ENCODE data around the gene SPSB3.

The SPSB3 gene

DNA sequence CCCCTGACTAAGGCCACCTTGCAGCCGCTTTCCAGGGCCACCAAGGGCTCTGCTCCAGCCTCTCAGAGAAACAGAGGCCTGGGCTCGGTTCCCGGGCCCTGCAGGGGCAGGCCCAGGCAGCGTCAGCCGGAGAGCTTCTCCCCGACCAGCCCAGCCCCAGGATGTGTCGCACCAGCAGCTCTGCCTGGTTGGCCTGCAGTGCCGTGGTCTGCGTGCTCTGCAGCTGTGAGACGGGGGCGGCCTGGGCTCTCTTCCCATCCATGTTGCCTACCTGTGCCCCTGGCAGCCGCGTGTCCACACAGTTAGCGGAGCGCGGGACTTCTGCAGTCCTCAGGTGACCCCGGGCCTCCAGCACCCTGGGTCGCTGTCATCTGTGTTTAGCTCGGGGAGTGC is 6.3 kb upstream of the SPSB3 start:
- no peak for DNase-seq (ENCODE audit: low read depth in 2 of 2)

DNA sequence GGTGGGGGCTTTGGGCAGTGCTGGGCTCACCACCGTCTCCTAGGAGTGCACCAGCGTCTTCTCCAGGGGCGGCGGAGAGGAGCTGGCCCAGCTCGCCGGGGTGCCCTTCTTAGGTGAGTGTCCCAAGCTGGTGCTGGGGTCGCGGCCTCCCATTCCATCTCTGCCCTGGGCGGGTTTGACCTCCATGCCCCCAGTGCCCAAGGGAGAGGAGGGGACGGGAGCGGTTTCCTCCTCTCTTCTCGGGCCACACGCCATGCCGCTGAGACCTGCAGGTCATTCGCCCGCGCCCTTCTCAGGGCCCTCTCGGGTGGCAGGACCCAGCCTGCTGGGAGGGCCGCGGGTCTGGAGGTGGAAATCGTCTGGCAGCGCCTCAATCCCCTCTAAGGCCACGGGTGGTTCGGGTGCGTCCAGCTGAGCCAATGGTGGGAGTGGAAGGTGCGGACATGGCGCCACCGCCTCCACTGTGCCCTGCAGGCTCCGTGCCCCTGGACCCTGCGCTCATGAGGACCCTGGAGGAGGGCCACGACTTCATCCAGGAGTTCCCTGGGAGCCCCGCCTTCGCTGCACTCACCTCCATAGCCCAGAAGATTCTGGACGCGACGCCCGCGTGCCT is 5.8 kb upstream of the SPSB3 start:
- DNase-seq (ENCODE audit: low read depth in 2 of 2): no peak

DNA sequence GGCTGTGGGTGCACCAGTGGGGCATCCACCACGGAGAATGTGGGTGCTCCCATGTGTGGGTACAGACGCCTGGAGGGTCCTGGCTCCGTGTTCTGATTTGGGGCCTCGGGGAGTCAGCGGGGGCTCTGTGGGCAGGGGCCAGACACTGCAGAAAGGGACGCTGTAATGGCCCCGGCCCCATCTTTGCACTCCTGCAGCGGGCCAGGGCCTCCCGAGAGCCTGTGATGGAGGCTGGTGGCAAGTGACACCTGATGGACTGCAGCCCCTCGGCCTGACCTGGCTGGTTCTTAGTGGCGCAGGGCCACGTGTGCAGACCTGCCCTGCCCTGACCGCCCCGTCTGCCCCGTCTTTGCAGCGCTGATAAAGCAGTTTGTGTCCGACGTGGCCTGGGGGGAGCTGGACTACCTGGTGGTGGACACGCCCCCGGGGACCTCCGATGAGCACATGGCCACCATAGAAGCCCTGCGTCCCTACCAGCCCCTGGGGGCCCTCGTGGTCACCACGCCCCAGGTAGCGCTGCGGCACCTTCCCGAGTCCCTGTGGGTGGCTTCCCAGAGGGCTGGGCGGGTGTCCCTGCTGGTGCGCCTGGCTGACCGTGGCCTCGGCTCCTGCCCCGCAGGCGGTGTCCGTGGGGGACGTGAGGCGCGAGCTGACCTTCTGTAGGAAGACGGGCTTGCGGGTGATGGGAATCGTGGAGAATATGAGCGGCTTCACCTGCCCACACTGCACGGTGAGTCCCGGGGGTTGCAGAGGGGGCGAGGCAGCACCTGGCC is 5.1 kb upstream of the SPSB3 start:
- no peak for DNase-seq (ENCODE audit: low read depth in 2 of 2)

DNA sequence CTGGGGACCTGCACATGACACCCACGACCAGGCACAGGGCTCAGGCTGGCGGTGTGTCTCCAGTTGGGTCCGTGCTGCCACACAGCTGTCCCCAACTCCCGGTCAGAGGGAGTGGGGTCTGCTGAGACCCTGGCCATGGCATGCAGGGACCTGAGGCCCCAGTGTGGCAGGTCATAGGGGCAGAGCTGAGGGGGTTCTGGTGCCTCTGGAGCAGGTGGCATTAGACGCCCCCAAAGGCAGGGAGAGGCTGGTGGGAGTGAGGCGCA is 4.6 kb upstream of the SPSB3 start:
- DNase-seq (ENCODE audit: low read depth in 2 of 2): no peak

DNA sequence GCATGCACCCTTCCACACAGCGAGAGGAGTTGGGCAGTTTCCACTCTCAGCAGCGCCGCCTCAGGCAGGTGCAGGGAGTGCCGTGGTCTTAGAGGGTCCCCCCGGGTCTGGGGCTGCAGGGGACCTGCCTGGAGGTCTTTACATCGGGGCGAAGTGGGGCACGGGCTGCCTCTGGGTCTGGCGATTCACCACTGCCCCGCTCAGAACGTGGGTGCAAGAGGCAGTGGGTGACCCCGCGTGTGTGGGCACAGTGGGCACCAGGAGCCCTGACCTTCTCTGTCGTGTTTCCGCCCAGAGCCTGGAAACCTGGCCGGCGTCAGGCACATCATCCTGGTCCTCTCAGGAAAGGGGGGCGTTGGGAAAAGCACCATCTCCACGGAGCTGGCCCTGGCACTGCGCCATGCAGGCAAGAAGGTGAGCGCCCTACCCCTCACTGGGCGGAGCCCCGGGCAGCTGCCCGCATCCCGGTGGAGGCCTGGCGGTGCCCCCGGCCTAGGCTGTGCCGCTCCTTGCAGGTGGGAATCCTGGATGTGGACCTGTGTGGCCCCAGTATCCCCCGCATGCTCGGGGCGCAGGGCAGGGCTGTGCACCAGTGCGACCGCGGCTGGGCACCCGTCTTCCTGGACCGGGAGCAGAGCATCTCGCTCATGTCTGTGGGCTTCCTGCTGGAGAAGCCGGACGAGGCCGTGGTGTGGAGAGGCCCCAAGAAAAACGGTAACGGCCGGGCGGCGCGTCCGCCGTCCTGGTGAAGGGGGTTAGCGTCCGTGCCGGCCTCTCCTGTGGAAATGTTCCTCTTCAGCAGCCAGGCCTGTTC is 4.1 kb upstream of the SPSB3 start:
- no peak for DNase-seq (ENCODE audit: low read depth in 2 of 2)

DNA sequence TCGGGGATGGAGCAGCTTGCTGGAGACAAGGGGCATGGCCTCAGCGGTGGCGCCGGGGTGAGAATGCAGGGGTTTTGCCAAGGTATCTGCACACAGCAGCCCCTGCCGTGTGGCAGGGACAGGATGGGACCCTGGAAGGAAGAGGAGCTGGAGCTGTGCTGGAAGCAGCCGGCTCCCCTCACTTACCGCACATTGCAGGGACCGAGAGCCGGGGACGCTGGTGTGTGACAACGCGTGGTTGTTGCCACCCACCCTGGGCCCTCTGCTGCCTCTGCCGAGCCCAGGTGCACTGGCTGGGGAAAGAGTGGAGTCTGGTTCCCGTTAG is 3.4 kb upstream of the SPSB3 start:
- no peak for DNase-seq (ENCODE audit: low read depth in 2 of 2)

DNA sequence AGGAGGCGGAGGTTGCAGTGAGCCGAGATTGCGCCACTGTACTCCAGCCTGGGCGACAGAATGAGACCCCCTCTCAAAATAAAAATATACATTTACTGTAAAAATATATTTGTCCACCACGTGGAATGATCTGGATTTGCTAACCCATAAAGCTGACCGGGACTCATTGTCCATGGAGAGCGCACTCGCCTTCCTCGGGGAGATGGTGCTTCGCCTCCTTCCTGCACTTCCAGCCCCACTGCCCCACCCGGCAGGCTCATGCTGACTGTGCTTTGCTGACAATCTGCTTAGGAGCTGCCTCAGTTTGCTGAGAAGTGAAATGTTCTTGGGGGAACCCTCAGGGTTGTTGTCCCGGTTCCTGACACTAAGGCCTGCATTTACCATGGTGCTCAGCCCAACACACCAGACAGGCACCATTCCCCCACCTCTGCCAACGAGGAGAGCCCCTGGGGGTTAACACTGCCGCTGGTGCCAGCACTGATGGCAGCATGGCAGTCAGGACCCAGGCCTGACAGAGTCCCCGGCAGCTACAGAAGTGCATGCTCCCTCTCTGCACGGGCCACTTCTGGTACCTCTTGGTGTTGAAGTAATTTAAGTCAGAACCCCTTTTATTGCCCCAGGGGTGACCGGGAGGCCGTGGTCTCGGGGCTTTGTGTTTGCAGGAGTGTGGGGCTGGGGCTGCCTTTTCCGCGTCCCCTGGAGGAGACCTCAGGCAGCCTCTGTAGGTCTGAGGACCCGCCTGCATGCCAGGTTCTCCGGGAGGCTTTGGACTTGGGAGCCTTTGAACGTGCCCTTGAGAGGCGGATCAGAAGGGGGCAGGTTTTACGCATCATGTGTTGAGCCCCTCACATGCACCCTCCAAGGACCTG is 2.8 kb upstream of the SPSB3 start:
- no peak for DNase-seq (ENCODE audit: low read depth in 2 of 2)

DNA sequence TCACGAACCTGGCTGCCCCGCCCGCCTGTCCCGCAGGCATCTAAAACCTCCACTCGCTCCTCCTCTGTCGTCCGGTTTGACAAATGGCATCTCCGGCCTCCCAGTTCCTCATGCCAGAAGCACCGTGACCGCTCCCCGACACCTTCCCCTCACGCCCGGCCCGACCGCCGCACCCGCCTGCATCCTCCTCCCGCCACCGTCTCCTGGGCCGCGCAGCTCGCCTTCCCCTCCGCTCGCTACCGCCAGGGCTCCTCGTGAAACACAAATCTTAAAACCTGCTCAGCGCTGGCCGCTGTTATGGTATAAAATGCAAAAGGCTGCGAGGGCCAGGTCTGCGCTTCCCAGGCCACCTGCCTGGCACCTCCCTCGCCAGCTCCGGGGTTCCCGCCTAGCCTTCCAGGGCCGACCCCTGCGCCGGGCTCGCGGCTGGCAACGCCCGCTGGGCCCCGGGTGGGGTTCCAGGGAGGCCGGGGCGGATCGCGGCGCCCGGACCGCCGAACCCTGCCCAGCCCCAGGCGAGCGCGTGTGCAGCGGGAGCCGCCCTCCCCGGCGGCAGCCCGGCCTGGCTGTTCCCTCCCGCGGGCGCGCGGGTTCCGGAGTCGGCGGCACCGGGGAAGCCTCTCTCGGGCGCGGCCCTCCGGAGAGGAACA is 488 bp downstream of the SPSB3 start:
- no peak for DNase-seq (ENCODE audit: low read depth in 2 of 2)

DNA sequence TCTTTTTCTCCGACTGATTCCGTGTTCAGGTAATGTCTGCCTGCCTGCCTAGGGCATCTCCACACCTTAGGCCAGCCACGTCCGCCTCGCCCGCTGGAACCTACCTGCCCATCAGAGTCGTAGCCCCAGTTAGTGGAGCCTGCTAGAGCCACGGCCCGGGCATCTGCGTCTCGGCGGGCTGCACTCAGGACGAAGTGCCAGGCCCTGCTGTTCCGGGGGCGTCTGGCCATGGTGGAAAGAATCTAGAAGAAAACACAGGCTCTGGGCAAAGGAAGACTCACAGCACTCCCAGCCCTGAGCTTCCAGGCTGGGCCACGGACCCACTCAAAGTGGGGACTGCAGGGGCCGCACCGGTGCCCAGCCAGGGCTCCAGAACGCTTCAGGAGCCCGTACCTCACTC is 1.1 kb downstream of the SPSB3 start:
- no peak for DNase-seq (ENCODE audit: low read depth in 2 of 2)

DNA sequence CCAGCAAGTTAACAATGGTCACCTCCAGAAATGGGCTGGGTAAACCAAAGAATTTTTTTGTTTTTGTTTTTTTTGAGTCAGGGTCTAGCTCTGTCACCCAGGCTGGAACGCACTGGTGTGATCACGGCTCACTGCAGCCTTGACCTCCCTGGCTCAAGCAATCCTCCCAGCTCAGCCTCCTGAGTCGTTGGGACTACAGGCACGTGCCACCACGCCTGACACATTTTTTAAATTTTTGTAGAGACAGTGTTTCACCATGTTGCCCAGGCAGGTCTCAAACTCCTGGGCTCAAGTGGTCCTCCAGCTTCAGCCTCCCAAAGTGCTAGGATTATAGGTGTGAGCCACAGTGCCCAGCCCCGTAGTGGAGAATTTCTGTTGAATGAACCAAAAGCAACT is 1.7 kb downstream of the SPSB3 start:
- no peak for DNase-seq (ENCODE audit: low read depth in 2 of 2)

DNA sequence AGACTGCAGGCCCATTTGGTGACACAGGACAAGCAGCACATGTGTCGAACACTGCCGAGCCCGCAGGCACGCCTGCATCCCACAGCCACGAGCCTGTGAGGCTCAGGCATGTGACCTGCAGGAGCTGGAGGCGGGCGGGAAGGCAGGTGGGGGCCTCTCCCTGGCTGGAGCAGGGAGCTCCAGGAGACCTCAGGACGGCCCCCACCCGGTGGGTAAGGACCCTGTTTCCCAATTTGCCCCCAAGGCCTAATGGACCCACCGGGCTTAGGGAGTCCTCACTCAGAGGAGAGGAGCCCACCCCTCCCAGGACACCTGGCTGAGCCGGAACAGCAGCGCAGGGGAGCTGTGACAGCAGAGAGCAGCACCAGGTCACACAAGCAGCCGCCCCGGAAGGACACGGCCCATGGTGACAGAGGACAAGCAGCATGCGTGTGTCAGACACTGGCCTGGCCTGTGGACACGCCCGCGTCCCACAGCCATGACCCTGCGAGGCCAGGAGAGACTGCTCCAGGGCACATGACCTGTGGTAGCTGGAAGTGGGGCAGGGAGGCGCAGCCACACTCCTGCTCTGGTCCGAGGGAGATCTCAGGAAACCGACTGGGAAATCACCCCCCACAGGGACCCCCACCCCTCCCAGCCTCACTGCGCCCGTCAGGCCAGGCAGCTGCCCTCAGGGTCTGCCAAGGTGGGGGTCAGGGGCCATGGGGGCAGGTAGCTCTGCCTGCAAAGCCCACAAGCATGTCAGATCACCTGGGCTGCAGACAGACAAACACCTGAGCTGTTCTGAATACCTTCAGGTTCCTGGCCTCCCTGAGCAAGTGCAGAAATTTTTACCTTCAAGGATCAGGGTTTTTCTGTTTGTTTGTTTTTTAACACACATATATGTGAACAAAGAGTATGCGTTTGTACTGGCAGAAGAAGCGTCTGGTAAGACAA is 2.4 kb downstream of the SPSB3 start:
- no peak for DNase-seq (ENCODE audit: low read depth in 2 of 2)

DNA sequence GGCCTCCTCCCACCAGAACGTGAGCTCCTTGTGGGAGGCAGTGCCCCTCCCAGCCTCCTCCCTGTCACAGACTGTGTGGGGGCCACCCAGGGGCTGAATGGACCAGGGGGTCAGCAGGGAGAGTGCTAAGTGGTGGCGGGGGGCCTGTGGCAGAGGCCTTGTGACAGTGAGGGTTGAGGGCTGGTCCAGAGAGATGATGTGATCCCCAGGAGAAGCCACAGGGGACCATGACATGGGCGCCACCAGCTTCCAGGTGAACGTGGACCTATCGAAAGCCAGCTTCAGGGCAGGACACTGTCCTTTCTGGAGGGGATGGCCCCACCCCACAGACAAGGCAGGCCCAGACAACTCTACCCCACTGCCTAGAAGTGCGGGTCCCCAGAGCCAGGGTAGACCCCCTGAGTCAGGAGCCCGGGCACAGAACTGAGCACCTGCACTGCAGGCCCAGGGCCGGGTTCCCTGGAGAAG is 3.1 kb downstream of the SPSB3 start:
- no peak for DNase-seq (ENCODE audit: low read depth in 2 of 2)

DNA sequence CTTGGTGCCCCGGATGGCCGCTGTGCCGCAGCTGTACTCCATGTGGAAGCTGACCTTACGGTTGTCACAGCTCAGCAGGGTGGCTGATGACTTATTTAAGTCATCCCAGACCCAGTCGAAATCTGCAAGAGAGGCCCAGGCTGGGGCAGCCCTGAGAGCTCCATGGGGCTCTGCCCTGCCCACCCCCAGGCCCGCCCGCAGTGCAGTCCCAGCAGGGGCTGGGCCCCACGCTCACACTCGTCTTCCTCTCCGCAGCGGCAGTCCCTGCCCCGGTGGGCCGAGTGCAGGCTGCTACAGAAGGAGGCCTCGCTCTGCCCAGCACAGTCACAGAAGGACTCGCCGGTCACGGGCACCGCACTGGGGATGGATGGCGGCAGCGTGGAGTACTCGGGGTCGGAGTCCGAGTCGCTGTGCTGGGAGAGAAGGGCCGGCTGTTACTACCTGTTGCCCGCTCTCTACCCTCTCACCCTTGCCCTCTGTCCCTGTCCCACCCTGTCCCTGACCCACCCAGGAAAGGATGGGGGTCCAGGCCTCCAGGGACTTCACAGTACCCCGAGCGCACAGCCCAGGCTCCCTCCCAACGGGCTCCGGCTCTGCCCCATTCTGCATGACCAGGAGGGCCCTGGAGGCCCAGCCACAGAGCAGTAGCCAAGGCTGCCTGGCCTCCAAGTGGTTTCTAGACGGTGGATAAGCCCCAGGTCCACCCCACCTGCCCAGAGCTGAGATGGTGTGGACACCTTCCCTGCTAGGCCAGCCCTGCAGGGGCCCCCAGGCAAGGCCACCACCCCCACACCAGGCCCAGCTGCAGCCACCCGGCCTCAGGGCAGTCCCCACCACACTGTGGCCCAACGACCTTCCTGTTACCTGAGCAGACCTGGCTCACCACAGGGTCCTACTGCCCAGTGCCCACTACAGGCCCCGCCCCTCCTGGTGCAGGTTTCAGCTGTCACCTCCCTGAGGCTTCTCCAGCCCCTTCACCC is 3.9 kb downstream of the SPSB3 start:
- DNase-seq (ENCODE audit: low read depth in 2 of 2): no peak

DNA sequence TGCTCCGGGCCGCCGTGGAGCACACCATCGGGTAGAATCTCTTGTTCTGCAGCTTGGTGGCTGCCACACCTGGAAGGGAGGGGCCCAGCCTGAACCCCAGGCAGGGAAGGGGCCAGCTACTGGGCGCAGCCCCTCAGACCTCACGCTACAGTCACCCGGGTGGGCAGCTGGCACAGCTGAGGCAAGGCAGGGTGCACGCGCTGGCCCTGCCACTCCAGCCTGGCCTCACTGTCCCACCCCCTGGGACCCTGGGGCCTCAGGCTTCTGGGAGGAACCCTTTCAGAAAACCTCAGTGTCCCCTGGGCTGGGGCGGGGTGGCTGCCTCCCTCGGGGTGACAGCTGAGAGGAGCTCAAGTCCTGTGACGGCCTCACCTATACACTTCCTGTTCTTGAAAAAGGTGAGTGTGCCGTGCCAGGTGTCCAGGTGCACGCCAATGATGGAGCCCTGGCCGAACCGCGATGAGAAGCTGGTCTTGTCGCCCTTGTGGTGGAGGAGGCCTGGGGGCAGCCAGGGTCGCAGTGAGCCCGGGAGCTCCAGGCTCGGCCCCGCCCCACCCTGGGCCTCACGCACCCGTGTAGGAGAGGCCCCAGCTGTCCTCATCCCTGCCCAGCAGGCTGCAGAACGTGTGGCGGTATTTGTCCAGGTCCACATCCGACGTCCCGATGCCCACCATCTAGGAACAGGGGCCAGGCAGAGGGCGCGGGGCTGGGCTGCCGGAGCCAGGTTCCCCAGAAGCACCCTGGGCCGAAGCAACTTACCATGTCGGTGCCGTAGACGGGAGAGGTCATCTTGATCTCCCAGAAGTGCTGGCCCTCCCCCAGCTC is 4.8 kb downstream of the SPSB3 start:
- no peak for DNase-seq (ENCODE audit: low read depth in 2 of 2)

DNA sequence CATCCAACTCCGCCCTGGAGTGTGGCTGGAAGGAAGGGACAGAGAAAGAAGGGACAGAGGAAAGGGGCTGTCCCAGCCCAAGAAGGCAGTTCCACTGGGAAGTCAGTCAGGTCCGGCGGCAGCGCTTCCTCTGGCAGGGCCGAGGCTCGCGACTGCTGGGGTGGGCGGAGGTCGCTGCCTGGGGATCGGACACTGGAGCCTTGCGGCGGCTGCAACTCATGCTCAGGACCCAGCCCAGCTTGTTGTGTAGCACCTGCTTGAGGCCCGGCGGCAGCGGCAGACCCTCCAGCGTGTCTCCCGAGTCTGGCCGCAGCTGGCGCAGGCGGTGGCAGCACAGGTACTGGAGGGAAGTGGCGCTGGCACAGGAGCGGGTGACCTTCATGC is 5.4 kb downstream of the SPSB3 start:
- no peak for DNase-seq (ENCODE audit: low read depth in 2 of 2)

DNA sequence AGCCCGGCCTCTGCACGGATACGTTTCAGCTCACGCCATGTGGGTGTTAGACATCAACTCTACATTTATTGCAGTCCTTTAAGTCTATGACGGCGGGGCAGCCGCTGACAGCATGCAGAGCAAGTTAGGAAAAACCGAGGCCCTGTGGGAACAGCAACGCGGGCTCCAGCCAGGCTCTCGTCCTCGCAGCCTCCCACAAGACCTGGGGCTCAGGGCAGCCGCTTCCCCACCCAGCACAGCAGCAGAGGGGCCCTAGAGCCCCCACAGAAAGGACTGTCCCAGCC is 5.8 kb downstream of the SPSB3 start:
- no peak for DNase-seq (ENCODE audit: low read depth in 2 of 2)

DNA sequence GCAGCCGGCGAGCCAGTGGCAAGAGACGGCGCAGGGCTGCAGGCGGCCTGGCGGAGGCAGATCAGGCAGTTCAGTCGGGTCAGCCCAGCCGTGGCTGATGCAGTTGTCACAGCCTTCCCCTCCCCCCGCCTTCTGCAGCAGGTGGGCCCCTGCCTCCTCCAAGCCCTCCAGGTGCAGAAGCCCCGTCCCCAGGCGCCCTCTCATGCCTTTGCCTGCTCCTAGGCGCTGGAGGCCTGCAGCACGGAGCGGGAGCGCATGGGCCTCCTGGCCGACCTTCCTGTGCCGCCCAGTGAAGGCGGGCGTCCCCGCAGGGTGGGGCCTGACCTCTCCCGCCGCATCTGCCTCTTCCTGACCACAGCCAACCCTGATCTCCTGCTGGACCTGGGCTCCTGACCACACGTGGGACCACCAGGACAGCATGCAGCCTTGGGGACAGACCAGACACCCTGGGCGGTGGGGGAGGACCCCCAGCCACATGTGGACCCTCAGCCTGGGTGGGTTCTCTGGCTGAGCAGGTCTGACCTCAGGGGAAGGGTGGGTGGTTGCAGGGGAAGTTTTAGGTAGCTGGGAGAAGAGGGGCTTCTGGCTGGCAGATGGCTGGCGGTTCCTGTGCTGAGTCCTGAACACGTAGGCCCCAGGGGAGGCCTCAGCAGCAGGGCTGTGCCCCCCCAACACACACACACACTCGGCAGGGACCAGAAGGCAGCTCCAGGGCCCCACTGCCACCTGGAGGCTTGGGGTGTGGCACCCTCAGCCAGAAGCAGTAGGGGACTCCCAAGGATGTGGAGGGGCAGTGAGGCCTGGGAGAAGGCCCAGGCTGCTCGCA is 6.3 kb downstream of the SPSB3 start:
- no peak for DNase-seq (ENCODE audit: low read depth in 2 of 2)
